GM12864 (cell line): ENCODE data around the gene FREY1.
A peak's percentile ranks its signal among the peaks of the same experiment; 100 is the strongest.
"Not testable (repeated sequence)": the region's sequence is repeated elsewhere in the genome, so short reads cannot be mapped to it uniquely, and the experiment has no call there.

Source experiments
- DNase-seq: peaks from one replicate; pipeline ENCODE4 v3.0.0-alpha.2; 2011; ENCODE audit warnings: low read depth
- H3K4me3 ChIP-seq: 2 replicates; pipeline ENCODE4 v1.5.1; 2011; ENCODE audit warnings: mild to moderate bottlenecking, low read depth, low read length, control low read depth
- TF ChIP-seq, protein P1 (sequence below): IDR thresholded peaks from 2 replicates; pipeline ENCODE4 v1.5.1; 2011; ENCODE audit warnings: low read depth, mild to moderate bottlenecking, moderate library complexity, low read length, control low read depth, inconsistent platforms; ENCODE audit errors: missing control alignments

The FREY1 gene

DNA sequence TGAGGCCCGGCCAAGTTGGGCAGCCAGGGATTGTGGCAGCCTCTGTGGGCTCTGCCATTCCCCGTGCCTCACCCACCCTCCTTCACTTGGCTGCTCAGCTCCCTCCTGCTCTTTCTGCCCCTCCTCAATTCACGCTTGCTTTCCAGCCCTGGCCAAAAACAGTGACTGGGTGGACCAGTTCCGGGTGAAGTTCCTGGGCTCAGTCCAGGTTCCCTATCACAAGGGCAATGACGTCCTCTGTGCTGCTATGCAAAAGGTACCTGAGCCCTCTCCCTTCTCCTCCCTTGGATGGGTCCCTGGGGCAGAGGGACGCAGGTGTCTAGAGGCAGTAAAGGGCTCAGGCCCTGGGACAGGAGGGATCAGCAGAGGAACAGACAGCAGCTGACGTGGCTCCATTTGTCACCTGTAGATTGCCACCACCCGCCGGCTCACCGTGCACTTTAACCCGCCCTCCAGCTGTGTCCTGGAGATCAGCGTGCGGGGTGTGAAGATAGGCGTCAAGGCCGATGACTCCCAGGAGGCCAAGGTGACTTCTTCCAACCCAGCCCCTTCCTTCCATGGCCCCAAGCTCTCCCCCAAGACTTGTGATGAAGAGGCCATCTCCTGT lies 2.7 kb downstream of the FREY1 start:
- TF ChIP-seq, protein P1, sequence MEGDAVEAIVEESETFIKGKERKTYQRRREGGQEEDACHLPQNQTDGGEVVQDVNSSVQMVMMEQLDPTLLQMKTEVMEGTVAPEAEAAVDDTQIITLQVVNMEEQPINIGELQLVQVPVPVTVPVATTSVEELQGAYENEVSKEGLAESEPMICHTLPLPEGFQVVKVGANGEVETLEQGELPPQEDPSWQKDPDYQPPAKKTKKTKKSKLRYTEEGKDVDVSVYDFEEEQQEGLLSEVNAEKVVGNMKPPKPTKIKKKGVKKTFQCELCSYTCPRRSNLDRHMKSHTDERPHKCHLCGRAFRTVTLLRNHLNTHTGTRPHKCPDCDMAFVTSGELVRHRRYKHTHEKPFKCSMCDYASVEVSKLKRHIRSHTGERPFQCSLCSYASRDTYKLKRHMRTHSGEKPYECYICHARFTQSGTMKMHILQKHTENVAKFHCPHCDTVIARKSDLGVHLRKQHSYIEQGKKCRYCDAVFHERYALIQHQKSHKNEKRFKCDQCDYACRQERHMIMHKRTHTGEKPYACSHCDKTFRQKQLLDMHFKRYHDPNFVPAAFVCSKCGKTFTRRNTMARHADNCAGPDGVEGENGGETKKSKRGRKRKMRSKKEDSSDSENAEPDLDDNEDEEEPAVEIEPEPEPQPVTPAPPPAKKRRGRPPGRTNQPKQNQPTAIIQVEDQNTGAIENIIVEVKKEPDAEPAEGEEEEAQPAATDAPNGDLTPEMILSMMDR = no peak
- DNase-seq = no peak

DNA sequence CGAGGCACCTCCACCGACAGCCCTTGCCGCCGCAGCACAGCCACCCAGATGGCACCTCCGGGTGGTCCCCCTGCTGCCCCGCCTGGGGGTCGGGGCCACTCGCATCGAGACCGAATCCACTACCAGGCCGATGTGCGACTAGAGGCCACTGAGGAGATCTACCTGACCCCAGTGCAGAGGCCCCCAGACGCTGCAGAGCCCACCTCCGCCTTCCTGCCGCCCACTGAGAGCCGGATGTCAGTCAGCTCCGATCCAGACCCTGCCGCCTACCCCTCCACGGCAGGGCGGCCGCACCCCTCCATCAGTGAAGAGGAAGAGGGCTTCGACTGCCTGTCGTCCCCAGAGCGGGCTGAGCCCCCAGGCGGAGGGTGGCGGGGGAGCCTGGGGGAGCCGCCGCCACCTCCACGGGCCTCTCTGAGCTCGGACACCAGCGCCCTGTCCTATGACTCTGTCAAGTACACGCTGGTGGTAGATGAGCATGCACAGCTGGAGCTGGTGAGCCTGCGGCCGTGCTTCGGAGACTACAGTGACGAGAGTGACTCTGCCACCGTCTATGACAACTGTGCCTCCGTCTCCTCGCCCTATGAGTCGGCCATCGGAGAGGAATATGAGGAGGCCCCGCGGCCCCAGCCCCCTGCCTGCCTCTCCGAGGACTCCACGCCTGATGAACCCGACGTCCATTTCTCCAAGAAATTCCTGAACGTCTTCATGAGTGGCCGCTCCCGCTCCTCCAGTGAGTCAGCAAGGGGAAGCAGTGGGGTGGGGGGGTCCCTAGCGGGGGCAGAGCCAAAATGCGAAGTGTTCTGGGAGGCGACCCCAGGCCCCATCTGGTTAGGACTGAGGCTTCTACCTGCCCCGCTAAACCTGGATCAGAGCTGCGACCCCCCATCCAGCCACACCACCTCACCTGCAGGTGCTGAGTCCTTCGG lies 4.4 kb downstream of the FREY1 start:
- no peak overlapping the region for H3K4me3 ChIP-seq
- TF ChIP-seq, protein P1 = no peak
- DNase-seq = no peak

More for the DNA sequence above, 2.7 kb downstream of the FREY1 start:
- no peak overlapping the region for H3K4me3 ChIP-seq

DNA sequence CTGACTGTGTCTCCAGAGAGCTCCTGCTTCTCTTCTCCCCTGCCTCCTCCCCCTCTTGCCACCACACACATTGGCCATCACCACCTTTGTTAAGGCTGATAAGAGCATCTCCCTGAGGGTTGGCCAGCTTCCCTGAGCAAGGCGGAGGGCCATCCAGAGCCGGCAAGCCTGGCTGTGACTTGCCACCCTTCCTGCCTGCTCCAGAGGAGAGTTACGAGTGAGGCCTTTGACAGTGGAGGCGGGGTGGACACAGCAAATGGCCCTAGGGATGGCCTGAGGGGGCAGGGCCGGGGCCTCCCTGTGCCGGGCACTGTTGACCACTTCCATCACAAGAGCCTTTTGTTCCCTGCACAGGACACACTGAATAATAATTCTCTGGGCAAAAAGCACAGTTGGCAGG lies 5.4 kb downstream of the FREY1 start:
- no peak overlapping the region for H3K4me3 ChIP-seq
- TF ChIP-seq, protein P1 = no peak
- DNase-seq = no peak

DNA sequence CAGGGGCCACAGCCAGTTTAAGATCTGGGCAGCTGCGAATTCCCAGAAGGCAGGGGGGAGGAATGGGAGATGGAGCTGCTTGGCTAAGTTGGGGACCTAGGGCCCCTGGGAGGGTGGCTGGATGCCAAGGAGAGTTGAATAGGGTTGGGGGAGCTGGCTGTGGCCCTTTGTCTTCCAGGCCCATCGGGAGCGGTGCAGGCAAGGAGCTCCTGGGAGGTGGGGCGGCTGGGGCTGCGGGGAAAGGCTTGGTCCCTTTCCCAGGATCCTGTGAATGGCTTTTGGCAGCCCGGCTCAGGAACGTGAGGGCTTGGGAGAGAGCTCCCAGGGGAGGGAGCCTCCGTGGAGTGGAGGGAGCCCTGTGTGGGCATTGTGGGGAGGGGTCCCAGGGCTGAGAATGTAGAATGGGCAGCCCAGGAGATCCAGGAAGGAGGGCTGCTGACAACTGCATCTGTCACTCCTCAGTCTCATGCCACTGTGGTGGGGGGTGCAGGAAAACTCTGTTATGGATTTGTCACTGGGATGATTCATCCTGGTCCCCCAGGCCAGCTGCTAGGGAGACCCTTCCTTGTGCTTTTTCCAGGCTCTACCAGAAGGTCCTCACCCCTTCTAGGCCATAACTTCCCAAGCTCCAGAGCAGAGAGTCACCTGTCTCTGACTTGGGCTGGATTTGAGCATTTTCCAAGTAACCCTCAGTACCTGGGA lies 6.0 kb downstream of the FREY1 start:
- DNase-seq = no peak
- TF ChIP-seq, protein P1 = no peak
- no peak overlapping the region for H3K4me3 ChIP-seq

DNA sequence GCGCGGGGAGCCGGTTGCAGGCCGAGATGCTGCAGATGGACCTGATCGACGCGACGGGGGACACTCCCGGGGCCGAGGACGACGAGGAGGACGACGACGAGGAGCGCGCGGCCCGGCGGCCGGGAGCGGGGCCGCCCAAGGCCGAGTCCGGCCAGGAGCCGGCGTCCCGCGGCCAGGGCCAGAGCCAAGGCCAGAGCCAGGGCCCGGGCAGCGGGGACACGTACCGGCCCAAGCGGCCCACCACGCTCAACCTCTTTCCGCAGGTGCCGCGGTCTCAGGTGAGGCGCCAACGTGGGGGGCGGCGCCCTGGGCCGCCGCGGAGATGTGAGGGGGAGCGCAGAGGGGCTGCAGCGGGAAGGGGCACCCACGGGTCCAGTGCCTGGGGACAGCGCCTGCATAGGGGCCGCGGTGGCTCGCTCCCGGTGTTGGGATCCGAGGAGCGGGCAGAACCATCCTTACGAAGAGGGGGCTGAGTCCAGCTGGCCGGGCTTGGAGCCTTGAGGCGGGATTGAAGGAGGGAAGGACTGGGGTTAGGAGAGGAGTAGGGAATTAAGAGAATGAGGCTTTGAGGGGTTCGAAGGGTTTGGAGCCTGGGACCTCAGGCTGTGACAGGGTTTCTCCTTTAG lies 6.8 kb downstream of the FREY1 start:
- DNase-seq, H3K4me3 ChIP-seq: not testable (repeated sequence)

DNA sequence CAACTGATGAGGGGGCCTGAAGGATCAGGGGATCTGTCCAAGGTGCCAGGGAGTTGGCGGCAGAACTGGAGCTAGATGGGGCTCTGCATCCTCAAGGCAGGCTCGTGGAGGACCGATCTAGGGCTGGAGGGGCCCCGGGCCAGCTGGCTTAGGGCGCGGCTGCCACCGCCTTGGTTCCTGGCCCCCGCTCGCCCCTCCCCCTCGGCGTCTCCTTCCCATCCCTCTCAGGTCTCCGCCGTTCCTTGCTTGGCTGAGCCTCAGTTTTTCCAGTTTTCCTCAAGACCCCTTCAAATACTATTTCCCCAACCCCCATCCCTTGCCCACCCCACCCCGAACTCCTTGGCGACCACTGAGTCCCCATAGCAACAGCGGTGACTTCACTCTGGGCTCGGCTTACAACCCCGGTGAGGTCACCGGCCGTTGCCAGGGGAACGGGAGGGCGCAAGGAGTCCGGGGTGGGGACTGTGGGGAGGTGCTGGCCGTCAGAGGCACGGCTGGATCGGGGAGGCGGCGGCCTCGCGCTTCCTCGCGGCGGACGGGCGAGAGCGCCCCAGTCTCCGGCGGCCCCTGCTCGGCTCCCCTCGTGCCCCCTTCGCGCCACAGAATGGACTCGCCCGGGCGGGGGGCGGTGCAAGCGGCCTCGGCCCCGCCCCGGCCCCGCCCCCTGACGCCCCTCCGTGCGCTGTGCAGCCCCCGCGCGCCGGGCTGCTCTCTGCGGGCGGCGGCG lies 7.5 kb downstream of the FREY1 start:
- peak overlapping the region; percentile 40 for H3K4me3 ChIP-seq
- no peak for DNase-seq
- TF ChIP-seq, protein P1 = no peak
